22Rv1 (cell line): ENCODE data around the gene DOCK10.

Experiments
- H3K27ac ChIP-seq: fragments of 450-650 bp; 2 replicates; pipeline ENCODE4 v1.5.1; 2017
- ZFX ChIP-seq: fragments of 450-650 bp; IDR thresholded peaks from 2 replicates; pipeline ENCODE4 v1.6.1; 2017; ENCODE audit warnings: antibody characterized with exemption, borderline replicate concordance
- TF ChIP-seq, protein P1 (sequence below): fragments of 450-650 bp; IDR thresholded peaks from 2 replicates; pipeline ENCODE4 v1.5.1; 2017; ENCODE audit warnings: mild to moderate bottlenecking

The DOCK10 gene

GRCh38 chr2:224751996-224752698 lies 290.1 kb downstream of the DOCK10 start:
- H3K27ac ChIP-seq = no peak overlapping the region
- no peak for TF ChIP-seq ZFX
- TF ChIP-seq, protein P1, sequence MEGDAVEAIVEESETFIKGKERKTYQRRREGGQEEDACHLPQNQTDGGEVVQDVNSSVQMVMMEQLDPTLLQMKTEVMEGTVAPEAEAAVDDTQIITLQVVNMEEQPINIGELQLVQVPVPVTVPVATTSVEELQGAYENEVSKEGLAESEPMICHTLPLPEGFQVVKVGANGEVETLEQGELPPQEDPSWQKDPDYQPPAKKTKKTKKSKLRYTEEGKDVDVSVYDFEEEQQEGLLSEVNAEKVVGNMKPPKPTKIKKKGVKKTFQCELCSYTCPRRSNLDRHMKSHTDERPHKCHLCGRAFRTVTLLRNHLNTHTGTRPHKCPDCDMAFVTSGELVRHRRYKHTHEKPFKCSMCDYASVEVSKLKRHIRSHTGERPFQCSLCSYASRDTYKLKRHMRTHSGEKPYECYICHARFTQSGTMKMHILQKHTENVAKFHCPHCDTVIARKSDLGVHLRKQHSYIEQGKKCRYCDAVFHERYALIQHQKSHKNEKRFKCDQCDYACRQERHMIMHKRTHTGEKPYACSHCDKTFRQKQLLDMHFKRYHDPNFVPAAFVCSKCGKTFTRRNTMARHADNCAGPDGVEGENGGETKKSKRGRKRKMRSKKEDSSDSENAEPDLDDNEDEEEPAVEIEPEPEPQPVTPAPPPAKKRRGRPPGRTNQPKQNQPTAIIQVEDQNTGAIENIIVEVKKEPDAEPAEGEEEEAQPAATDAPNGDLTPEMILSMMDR = no peak

- H3K27ac ChIP-seq = no peak overlapping the region
- TF ChIP-seq, protein P1 = peak; percentile 25
- no peak for TF ChIP-seq ZFX
These were observed 293.1 kb downstream of the DOCK10 start for GRCh38 chr2:224749136-224749535.

DNA sequence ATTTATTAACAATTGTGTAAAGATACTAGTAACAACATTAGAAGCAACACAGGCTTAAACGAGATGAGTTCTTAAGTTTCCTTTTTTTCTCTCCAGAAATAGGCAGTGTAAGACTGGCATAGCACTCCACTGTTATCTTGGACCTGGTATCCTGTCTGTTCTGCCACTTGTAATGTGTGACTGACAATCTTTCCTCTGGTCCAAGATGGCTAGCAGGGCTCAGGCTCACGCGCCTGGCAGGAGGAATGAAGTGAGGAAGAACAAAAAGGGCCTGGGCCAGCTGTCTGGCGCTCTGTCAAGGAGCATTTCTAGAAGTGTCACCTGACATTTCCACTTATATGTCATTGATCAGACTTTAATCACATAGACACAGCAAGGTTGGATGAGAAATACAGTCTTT lies 294.5 kb downstream of the DOCK10 start:
- TF ChIP-seq, protein P1 = no peak
- TF ChIP-seq ZFX = no peak

DNA sequence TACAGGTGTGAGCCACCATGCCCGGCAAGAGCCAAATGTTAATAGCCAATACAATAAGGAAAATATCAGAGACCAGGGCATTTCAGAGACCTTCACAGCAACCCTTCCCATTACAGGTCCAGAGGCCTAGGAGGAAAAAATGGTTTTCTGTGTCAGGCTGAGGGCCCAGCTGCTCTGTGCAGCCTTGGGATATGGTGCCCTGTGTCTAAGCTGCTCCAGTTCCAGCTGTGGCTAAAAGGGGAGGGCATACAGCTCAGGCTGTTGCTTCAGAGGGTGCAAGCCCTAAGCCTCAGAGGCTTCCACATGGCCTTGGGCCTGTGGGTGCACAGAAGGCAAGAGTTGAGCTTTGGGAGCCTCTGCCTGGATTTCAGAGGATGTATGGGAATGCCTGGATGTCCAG lies 306.0 kb downstream of the DOCK10 start:
- H3K27ac ChIP-seq = no peak overlapping the region
- TF ChIP-seq, protein P1 = no peak
- TF ChIP-seq ZFX = no peak

More for the DNA sequence above, 294.5 kb downstream of the DOCK10 start:
- no peak overlapping the region for H3K27ac ChIP-seq

DNA sequence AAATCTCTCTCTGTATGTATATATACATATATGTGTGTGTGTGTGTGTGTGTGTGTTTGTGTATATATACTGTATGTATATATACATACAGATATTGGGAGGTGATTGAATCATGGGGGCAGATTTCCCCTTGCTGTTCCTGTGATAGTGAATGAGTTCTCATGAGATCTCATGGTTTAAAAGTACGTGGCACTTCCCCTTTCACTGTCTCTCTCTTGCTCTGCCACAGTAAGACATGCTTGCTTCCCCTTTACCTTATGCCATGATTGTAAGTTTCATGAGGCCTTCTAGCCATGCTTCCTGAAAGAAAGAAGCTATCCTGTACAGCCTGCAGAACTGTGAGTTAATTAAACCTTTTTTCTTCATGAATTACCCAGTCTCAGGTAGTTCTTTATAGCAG lies 307.3 kb downstream of the DOCK10 start:
- H3K27ac ChIP-seq = no peak overlapping the region
- no peak for TF ChIP-seq ZFX
- TF ChIP-seq, protein P1 = no peak

DNA sequence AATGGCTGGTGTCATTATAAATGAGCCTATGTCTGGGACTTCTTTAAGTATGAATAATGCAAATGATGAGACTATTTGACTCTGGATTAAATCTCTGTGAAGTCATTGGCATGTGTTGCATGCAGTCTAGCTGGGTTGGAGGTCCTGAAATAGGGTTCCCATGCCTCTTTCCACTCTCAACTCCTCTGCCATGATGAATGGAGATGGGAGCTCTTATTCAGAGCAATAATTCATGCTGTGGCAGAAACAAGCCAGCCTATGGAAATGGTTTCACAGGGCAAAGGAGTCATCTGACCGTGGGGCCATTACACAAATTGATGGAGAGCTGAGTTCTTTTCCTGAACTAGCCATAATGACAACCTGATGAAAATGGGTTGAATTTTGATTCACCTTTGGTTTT lies 310.6 kb downstream of the DOCK10 start:
- TF ChIP-seq ZFX = no peak
- TF ChIP-seq, protein P1 = no peak
- no peak overlapping the region for H3K27ac ChIP-seq

DNA sequence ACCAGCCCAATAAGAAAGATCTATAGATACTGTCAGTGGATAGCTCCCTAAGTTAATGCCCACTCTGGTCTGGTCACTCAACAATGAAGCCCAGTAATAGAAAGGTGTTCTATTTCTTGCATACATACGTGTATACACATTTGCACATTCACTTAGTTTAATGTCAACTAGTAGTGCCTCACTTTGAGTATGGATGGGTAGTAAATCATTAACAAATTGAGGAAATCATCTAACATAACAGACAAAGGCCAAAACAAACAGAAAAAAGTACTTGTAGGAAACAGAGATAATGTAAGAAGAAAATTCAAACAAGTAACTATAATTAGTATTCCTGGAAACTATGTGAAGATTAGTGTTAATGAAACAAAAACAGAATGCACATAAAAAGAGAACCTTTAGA lies 312.8 kb downstream of the DOCK10 start:
- H3K27ac ChIP-seq = no peak overlapping the region
- TF ChIP-seq, protein P1 = no peak
